ENCODE data around the gene RGS2. TPM values are rescaled to one million over a fixed set of nuclear protein-coding genes. Genes with fewer than 3 reads are reported as not detected.

RGS2 gene
- total RNA-seq, 1 experiment from 2014 or later: 0.50 TPM

DNA sequence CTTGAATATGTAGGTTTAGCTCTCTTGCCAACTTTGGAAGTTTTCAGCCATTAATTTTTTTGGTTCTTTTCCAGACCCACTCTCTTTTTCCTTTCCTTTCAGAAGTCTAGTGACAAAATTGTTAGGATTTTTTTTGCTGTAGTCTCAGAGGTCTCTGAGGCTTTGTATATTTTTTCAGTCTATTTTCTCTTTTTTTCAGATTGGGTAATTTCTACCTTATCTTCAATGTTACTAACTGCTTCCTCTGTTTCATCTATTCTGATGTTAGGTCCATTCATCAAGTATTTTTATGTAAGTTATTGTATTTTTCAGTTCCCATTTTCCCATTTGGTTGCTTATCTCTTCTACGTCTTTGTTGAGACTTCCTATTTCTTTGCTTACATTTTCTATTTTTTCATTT is 15.7 kb downstream of the RGS2 start:
- H3K27me3 ChIP-seq (ENCODE audit: insufficient read depth, low read depth): no peaks in the 10 kb centered on the region
- no TSS peak for BruUV-seq (replicated peaks)
- no peak overlapping the region for H3K27ac ChIP-seq
- H3K79me2 ChIP-seq (ENCODE audit: low read depth): no peaks in the 10 kb centered on the region
- H3K9me3 ChIP-seq (ENCODE audit: insufficient read depth, low read depth): no peaks in the 10 kb centered on the region; the same call in 1 of the 2 replicates
- intact Hi-C loops (cut with micrococcal nuclease; ENCODE audit: unreplicated experiment): no loop called here
- H4K20me1 ChIP-seq (ENCODE audit: insufficient read depth): no peaks in the 10 kb centered on the region
- H2AFZ ChIP-seq: no peak overlapping the region
- POLR2A ChIA-PET (ENCODE audit: unreplicated experiment): no interaction called here
- no peak overlapping the region for H3K4me3 ChIP-seq
- H3K4me1 ChIP-seq (replicated peaks; ENCODE audit: insufficient read depth): no peaks in the 10 kb centered on the region; the same call in 1 of the 2 replicates
- H3K36me3 ChIP-seq (ENCODE audit: low read depth): no peaks in the 10 kb centered on the region
- H3K4me2 ChIP-seq: no peak overlapping the region
- DNase-seq: no peak
- no peaks in the 10 kb centered on the region for H3F3A ChIP-seq (ENCODE audit: insufficient read depth, low read depth)
- TF ChIP-seq CTCF (conservative IDR thresholded peaks at IDR 0.05) (no peak), EZH2 (IDR thresholded peaks at IDR 0.05; ENCODE audit: low read depth) (no peak)
- CTCF ChIA-PET: no interaction called here
- H3K9me2 ChIP-seq (ENCODE audit: insufficient read depth): peaks cover 5% of the 10 kb centered on the region; the same call in 1 of the 2 replicates

DNA sequence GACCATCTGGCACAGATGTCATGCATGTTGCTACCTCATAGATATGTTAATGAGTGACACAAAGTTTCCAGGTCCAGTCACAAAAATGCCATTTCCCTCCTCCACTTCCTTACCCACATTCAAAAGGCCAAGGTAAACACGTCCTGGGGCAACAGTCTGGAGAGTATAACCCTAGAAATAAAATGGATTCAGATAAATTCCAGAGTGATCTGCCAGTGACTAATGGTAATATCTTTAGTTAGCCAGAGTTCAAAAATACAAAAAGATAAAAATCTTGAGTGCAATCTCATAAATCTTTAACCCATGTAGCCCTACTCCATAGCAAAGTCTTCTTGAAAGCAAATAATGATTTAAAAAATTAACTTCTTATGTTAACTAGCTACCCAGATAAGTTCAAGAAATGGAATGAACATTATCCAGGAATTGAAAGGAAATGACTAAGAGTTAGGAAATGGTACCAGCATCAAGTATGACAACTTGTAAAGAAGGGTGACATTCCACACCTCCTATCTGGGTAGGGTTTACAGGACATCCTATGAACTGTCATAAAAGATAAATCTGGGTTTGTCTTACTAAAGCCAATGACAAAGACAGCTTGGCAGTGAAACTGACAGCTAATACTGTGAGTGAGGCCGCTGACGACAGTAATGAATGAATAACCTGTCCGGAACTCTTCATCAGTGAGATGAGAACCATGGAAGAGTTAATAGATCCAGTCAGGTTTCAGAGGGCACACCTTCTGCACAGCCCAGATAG is 18.1 kb downstream of the RGS2 start:
- no peak for TF ChIP-seq EZH2 (IDR thresholded peaks at IDR 0.05; ENCODE audit: low read depth)
- no peak for TF ChIP-seq CTCF (conservative IDR thresholded peaks at IDR 0.05)
- no peaks in the 10 kb centered on the region for H3K9me2 ChIP-seq (ENCODE audit: insufficient read depth)
- intact Hi-C loops (cut with micrococcal nuclease; ENCODE audit: unreplicated experiment): no loop called here
- no peaks in the 10 kb centered on the region for H3K79me2 ChIP-seq (ENCODE audit: low read depth)
- H3K36me3 ChIP-seq (ENCODE audit: low read depth): no peaks in the 10 kb centered on the region
- H3K4me1 ChIP-seq (replicated peaks; ENCODE audit: insufficient read depth): no peaks in the 10 kb centered on the region; the same call in 1 of the 2 replicates
- H2AFZ ChIP-seq: no peak overlapping the region
- H3K27ac ChIP-seq: no peak overlapping the region
- no peaks in the 10 kb centered on the region; the same call in 1 of the 2 replicates for H3K9me3 ChIP-seq (ENCODE audit: insufficient read depth, low read depth)
- no peaks in the 10 kb centered on the region for H4K20me1 ChIP-seq (ENCODE audit: insufficient read depth)
- H3K27me3 ChIP-seq (ENCODE audit: insufficient read depth, low read depth): no peaks in the 10 kb centered on the region
- H3F3A ChIP-seq (ENCODE audit: insufficient read depth, low read depth): no peaks in the 10 kb centered on the region
- no peak overlapping the region for H3K4me3 ChIP-seq
- POLR2A ChIA-PET (ENCODE audit: unreplicated experiment): no interaction called here
- no peak overlapping the region for H3K4me2 ChIP-seq
- CTCF ChIA-PET: no interaction called here
- BruUV-seq (replicated peaks): no TSS peak
- peak in 1 of 2 experiments; percentile 46 for DNase-seq

DNA sequence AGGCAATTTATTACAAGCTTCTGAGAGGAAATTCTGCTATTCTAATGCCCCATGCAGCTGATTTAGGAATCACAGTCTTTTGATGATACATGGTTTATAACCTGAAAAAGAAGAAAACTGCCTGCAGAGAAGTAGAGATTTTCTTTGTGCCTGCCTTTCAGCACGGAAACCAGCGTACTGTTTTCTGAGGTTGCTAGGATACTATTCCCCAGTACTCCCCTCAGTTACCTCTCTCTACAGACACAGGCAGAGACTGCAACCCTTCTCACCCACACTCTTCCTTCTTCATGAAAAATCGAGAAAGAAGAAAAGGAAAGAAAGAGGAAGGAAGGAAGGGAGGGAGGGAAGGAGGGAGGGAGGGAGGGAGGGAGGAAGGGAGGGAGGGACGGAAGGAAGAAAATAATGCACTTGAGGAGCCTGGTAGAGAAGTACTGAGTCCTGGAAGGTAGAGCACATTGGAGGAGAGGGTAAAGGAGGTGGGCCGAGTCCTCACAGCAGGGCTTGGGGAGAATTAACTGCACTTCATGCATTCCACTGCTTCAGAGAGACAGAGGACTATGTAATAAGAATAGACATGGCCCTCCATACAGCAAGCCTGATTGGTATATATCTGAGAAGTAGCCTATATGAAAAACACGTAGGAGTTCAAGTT is 21.9 kb downstream of the RGS2 start:
- Histone ChIP-seq H3F3A (ENCODE audit: insufficient read depth, low read depth) (no peaks in the 10 kb centered on the region), H2AFZ (no peak overlapping the region), H3K36me3 (ENCODE audit: low read depth) (no peaks in the 10 kb centered on the region), H3K79me2 (ENCODE audit: low read depth) (no peaks in the 10 kb centered on the region), H3K4me2 (no peak overlapping the region), H4K20me1 (ENCODE audit: insufficient read depth) (no peaks in the 10 kb centered on the region), H3K9me2 (ENCODE audit: insufficient read depth) (no peaks in the 10 kb centered on the region), H3K4me3 (no peak overlapping the region), H3K27ac (no peak overlapping the region), H3K9me3 (ENCODE audit: insufficient read depth, low read depth) (no peaks in the 10 kb centered on the region; the same call in 1 of the 2 replicates), H3K4me1 (replicated peaks; ENCODE audit: insufficient read depth) (no peaks in the 10 kb centered on the region; the same call in 1 of the 2 replicates), H3K27me3 (ENCODE audit: insufficient read depth, low read depth) (no peaks in the 10 kb centered on the region)
- ChIA-PET CTCF (no interaction called here), POLR2A (ENCODE audit: unreplicated experiment) (no interaction called here)
- no TSS peak for BruUV-seq (replicated peaks)
- TF ChIP-seq CTCF (conservative IDR thresholded peaks at IDR 0.05) (no peak), EZH2 (IDR thresholded peaks at IDR 0.05; ENCODE audit: low read depth) (no peak)
- intact Hi-C loops (cut with micrococcal nuclease; ENCODE audit: unreplicated experiment): no loop called here
- DNase-seq: no peak
